Globus pallidus (tissue), 1 donor: ENCODE data around the gene TDRD9.
"Not testable (repeated sequence)": the region's sequence is repeated elsewhere in the genome, so short reads cannot be mapped to it uniquely, and the experiment has no call there.

Source experiments
- DNase-seq: peaks from one replicate; pipeline ENCODE4 v3.0.0-alpha.2; 2015; ENCODE audit warnings: low spot score

Gene TDRD9

DNA sequence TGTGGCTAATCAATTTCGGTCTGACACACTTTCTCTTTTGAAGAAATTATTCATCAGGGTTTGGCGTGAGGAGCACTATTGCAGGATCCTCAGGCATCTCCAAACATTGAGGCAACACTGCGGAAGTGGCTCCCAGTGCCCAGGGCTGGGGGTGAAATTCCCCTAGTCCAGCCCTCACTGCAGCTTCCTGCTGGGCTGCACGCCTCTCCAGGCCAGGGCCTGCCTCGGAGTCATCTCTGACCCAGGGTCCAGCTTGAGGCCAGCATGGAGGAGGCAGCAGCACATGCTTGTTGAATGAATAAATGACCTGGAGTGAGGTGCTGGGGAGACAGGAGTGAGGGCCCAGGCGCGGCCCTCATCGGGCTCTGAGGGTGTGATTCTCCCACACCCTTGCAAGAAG, 36.0 kb upstream of the TDRD9 start:
- DNase-seq = no peak

DNA sequence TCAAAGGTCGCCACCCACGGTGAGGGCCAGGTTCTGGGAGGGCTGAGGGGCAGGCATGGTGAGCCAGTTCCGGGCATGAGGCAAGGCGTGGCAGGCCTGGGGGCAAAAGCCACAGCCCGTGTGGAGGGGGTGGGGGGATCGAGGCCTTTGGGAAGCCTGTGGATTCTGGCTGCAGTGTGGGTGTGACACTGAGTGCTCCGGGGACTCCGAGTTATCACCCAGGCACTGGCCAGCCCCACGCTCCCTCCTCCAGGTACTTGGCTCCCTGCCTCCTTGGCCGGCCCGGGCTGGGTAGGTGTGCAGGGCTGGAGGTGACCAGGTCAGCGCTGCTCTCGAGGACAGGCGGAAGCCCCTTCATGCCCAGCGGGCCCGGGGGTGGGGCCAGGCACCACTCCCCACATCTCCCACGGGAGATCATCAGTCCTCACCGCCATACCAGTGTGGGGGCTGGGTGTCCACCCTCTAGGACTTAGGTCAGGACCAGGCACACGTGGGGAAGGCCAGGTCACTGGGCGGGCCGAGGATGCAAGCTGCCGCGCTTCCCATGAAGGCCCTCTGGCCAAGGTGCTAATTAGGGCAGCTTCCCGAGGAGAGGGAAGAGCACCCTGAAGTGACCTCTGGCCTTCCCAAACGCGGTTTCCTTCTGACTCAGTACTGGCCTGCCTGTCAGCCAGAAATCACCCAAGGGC, 34.1 kb upstream of the TDRD9 start:
- no peak for DNase-seq

DNA sequence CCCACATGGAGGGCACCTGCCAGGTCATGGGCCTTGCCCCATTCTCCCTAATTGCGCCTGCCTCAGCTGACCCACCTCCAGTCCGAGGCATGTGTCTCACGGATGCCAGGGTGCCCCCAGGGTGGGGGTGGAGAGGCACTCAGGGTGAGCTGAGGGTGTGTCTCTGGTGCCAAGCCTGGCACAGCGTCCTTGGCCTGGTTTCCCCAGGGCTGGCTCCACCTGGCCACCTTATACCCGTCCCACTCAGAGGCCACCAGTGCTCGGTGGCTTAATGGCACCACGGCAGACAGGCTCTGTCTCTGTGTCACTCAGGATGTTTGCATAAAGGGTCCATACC, 33.6 kb upstream of the TDRD9 start:
- DNase-seq = no peak

DNA sequence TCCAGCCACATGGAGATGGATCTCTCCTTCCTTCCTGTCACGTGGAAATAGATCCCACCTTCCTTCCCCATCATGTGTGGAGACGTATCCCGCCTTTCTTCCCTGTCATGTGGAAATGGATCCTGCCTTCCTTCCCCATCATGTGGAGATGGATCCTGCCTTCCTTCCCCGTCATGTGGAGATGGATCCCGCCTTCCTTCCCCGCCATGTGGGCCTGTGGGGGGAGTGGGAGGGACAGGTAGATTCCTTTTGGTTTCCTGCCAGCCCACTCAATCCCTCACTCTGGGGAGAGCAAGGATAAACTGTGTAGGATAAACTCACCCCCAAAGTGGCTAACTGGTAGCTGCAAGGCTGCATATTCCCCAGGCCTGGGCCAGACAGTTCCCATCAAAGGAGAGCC, 31.7 kb upstream of the TDRD9 start:
- no peak for DNase-seq

DNA sequence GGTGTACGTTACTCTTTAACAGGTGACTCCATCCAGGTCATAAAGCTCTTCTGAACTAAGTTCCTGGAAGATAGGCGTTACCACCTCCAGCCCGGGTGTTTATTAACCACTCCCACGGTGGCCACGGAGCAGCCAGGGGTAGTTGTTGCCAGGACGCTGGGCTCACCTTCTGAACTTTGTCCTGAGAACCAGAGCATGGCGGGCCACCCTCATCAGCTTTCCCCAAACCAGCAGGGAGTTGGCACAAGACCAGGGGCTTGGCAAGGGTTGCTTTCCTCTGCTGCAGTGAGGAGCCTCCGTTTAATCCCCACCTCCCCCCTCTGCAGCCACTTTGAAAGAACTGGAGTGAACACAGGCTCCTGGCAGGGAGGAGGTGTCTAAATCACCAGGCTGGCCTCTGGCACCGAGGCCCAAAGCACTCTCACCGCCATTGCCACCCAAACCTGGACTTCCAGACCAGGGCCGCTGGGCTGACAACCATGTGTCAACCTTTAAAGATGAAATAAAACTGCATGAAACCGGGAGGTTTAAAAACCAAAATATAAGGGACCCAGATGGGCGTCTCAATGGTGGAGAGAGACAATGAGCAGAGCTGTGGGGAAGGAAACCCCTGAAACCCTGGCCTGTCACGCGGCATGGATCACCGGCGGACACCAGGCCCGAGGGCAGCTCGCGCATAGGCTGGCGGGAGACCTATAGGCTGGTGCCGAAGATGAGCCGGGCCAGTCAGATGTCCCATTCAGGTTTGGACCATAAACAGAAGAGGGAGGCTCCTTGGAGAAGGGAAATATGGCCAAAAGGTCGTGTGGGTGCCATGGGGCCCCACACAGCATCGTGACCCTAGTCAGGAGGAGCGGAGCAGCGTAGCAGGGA, 30.9 kb upstream of the TDRD9 start:
- DNase-seq = no peak

DNA sequence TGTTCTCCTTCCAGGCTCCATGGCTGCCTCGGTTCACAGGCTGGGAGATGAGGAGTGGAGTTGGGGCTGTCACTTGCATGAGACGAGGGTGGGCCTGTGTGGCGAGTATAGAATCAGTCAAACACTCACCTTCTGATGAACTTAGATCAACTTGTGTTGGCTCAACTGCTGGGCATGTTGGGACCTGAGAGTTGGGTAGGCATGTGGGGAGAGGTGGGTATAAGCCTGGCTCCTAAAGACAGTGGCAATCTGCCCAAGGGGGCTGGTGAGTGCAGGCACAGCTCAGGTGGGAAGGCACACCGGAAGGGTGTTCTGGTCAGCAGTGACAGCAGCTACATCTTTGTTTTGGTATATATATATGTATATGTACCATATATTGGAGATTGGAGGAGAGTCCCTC, 30.1 kb upstream of the TDRD9 start:
- DNase-seq = no peak

DNA sequence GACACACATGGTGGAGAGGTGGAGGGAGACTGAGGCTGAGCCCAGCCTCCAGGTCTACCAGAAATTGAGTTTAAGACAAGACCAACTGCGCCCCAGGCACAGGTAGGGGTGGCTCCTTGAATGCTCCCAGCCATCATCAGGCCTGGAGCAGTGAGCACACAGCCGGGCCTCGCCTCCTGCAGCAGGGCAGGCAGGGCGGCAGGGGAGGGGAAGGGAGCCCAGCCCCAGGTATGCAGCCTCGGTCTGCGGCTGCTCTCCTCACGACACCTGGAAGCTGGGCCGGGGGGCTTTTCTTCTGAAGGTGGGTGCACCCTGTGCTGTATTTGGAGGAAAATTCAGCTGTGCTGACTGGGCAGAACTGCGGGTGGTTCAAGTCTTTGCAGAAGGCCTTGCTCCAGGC, 29.5 kb upstream of the TDRD9 start:
- no peak for DNase-seq

DNA sequence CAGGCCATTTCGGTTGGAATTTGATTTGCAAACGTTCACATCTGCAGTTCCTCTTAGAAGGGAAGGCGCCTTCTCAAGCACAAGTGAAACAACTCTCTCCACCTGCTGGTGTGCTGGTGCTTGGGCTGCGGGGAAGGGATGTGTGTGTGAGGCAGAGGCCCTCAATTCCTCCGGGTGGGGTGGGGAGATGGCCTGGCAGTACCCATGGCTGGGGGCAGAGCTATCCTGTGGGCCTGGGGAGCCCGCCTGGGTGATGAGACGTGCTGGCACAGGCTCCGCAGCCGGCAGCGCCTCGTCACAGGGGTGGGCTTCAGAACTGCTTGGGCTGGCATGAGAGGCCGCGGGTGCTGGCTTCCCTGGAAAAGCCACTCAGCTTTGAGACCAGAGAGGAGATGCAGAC, 28.9 kb upstream of the TDRD9 start:
- DNase-seq = no peak

DNA sequence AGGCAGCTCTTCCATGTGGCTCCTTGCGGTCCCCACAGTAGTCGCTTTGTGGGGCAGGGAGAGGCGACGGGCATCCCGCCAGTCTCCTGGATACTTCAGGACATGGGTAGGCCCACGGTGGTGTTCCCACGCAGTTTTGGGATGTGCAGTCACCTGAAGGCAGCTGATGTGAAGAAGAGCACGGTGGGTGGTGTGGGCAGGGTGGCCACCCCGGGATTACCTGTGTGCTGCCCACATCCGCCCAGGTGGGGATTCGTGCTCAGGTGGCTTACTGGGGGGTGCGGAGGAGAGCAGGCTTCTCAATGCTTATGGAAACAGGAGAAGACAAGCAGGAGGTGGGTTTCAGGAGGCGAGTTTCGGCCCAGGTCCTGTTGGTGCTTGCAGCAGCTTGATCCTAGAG, 28.4 kb upstream of the TDRD9 start:
- DNase-seq = no peak

DNA sequence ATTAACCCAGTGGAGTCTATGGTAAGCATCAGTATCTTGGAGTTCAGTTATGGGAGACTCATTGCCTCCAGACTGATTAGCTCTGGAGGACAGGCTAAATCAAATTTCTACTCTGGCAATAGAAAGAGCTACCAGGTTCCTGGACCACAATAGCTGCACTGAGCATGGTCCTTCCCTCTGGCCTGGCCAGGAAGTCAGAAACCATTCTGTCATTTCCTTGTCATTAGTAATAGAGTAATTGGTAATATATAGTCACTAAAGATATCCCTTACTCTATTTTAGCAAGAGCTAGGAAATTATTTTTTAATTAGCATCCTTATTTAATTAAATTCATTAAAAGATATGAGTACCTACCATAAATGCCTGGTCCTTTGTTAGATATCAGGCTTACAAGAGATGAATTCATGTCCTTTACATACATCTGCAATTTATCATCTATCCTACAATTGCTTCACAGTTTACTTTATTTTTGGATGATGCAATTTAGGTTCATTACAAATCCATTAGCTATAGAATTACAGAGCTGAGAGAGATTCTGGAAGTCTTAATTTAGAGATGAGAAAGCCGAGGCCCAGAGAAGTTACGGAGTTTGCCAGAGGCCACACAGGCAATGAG, 23.7 kb upstream of the TDRD9 start:
- no peak for DNase-seq

DNA sequence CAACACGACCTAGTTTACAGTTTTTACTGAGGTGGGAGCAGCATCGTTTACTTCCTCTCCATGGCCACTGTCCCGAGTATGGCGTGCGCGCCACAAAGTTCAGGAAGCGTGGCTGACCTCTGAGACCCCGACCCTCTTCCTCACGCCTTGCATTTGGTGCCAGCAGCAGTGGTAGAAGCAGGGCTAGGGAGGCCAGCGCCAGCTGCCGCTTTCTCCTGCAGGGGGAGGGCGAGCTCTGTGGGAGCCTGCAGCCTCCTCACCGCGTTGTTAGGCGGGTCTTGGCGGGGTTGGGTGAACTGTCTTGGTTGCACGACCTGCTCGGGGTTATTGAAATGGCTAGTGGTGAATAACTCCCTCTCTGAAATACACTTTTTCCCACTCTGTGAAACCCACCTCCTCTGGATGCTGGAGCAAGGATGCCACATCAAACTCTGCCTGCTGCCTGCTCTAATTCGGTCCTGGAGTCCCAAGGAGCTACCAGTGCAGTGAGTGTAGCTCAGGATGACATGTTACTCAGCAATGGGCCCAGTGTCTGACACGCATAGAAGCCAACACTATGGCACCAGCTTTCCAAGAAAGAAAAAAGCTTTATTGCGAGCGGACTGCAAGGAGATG, 22.3 kb upstream of the TDRD9 start:
- no peak for DNase-seq

DNA sequence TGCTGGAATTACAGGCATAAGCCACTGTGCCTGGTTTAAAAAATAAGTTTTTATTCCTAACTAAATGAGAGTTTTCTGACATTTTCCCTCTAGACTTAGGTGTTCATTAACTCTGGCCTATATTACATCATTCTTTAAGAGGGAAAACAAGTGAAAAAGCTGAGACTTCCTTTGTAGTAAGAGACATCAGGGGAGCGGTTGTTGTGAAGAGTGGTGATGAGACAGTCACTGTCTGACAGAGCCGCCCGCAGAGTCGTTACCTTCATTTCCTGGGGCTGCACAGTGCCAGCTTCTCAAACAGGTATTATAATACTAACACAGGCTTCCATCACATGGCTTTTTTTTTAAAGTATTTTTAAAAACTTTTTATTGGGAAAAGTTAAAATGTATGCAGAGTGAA, 19.7 kb upstream of the TDRD9 start:
- DNase-seq = no peak

DNA sequence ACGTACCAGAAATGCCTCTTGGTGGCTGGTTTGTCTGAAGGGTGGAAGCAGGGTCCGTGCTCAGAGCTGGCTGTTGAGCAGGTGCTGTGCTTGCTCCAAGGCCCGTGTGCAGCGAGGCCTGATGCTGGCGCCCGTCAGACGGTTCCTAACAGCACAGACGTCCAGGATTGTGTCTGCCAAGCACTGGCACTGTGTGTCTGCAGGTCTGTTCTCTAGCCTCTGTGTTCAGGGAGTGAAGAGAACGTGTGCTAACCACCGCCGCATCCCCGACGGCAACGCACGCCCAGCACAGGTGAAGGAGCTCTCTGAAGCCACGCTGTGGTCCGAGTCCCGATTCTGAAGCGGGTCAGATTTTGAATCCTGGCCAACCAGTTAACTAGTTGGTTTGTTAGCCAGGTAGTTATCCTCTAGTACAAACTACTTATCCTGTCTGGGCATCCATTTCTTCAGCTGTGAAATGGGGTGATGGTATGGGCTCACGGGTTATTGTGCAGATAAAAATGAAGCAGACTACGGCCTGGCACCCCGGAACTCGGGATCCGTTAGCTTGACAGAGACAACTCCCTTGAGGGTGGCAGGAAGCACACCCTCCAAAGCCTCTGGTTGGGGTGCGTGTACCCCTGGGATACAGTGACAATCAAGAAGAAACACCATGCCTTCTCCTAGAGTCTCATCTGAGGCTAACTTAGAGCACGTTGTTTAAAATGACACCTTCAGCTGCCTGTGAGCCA, 18.6 kb upstream of the TDRD9 start:
- no peak for DNase-seq

DNA sequence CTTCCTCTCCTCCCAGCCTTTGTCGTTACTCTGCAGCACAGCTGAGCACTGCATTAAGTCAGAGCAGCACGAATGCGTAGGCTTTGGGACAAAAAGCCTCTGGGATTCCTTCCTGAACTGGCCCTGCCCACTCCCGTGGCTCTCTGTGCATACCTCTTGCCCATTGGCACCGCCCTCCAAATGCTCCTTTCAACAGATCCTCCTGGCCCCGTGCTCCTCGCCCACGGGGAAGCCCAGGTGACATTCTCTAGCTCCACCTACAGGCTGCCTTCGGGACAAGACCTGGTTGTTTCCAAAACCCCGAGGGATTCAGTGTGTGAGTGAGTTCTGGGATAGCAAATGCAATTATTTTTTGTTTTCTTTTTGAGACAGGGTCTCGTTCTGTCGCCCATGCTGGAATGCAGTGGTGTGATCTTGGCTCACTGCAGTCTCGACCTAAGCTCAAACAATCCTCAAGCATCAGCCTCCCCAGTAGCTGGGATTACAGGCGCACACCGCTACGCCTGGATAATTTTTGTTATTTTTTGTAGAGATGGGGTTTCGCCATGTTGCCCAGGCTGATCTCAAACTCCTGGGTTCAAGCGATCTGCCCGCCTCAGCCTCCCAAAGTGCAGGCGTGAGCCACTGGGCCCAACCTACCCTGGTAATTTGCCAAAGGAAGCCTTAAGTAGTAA, 17.9 kb upstream of the TDRD9 start:
- DNase-seq = peak; percentile 26

DNA sequence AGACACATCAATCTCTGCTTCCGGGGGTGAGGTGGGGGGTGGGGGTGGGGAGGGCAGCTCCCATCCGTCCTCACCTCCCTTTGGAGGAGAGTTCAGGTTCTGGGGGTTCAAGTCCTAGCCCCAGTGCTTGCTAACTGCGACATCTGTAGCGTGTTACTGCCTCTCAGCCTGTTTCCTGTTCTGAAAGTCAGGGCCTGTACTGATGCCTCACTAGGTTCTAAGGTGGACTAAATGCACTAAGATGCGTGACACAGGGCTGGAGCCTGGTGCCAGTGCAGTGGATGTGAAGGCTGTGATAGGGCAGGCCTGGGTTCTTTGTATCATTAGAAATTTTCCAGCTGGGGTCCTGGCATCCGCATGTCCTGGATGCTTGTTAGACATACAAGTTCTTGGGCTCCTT, 17.3 kb upstream of the TDRD9 start:
- DNase-seq = no peak

DNA sequence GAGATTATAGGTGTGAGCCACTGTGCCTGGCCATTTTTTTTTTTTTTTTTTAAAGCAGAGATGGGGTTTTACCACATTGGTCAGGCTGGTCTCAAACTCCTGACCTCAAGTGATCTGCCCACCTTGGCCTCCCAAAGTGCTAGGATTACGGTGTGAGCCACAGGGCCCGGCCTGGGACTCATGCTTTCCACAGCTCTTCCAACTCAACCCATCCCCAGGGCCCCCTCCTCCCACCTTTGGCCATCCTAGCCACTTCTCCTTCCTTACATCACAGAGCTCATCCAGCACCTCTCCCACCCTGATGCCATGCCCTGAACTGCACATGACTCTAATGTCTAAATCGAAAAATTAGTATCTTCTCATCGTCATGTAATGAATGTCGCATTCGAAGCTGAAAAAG, 12.6 kb upstream of the TDRD9 start:
- no peak for DNase-seq

DNA sequence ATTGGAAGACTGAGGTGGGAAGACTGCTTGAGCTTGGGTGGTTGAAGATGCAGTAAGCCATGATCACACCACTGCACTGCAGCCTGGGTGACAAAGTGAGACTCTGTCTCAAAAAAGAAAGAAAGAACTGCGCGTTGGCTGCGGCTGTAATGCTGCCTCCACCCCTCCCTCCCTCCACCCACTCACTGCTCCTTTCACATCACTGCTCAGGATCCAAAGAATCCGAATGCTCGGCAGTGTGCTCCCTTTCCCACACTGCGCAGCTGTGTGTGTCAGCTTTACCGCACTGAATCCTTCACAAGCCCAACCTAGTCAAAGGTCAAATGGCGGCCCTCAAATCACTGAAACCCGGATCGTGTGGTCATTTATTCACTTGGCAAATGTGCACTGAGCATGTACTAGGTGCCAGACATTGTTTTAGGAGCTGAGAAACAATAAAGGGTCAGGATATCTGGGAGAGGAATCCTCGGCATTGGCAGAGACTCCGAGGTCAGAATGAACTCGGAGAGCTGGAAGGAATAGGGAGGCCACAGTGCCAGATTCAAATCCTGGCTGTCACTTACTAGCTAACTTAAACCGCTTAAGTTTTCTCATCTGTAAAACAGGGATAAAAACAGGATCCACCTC, 11.5 kb upstream of the TDRD9 start:
- DNase-seq = no peak

DNA sequence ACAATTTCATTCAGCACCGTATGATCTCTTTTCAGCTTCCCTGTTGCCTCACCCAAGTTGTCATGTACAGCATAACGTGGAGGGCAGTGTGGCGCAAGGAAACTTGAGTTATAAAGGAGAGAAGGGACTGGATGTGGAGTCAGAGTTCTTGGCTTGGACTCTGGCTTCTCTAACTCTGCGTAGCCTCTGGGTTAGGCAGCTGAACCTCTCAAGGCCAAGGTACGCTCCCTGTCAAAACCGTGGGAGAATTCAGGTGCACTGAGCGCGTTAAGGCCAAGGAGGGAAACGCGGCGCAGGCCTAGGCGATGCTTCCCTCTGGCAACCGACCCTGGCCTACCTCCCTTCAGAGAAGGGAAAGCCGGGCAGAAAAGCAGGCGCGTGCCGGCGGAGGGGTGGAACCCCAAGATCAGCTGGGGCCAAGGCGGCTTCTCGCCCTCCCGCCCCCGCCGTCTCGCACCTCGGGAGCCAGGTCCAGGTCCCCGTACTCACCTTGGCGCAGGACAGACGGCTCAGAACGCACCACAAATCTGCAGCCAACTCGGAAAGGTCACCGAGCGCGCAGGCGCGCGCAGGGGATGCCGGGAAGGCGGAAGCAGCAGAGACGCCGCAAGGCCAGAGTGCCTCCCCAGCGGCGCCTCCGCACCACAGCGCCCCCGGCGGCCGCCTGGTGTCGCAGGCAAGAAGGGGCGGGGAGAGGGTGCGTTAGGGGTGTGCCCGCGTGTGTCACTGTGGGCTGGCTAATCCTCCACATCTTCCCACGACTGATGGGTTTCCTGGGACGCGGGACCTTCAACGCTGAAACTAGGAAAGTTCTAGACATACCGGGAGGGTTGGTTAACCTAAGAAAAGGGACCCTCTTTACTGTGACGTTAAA, 7.0 kb upstream of the TDRD9 start:
- peak; percentile 87 for DNase-seq

DNA sequence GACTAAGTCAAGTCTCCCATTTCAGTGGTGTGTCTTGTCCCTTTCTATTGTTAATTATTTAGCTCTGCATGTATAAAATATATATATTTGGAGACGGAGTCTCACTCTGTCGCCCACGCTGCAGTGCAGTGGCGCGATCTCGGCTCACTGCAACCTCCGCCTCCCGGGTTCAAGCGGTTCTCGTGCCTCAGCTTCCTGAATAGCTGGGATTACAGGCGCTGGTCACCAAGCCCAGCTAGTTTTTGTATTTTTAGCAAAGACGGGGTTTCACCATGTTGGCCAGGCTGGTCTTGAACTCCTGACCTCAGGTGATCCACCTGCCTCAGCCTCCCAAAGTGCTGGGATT, 6.4 kb upstream of the TDRD9 start:
- not testable (repeated sequence) for DNase-seq

DNA sequence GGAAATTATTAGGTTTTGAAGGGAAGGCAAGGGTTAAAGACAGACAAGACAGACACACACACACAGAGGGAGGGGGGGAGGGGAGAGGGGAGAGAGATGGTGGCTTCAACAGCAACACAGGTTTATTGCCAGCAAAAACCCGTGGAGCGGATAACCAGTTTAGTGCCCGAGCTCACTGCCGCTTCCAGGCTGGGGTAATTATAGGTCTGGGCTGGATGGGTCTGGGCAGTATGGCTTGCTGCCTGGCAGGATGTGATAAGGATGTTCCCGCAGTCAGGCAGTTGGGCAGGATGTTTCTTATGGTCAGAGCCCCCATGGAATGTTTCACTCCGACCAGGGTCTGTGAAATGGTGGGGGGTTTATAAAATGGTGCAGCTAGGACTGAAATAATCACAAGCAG, 4.4 kb upstream of the TDRD9 start:
- DNase-seq = no peak
